ENCODE measurements around the gene RNF13.

Gene RNF13

GRCh38 chr3:149983628-149984027 is 170.6 kb downstream of the RNF13 start:
- no peak for TF ChIP-seq CTCF (IDR thresholded peaks at IDR 0.05; ENCODE audit: low read depth, low read length)
- DNase-seq (ENCODE audit: low read depth in 2 of 2) = no peak

GRCh38 chr3:149989307-149989706 is 176.3 kb downstream of the RNF13 start:
- no peak overlapping the region for H3K4me3 ChIP-seq (replicated peaks in 1 of 2; ENCODE audit: low read depth in 2 of 2, low read length in 2 of 2)
- TF ChIP-seq CTCF (IDR thresholded peaks at IDR 0.05; ENCODE audit: low read depth, low read length) = no peak
- DNase-seq (ENCODE audit: low read depth in 2 of 2) = no peak

More at GRCh38 chr3:149983628-149984027, 170.6 kb downstream of the RNF13 start:
- H3K4me3 ChIP-seq (replicated peaks in 1 of 2; ENCODE audit: low read depth in 2 of 2, low read length in 2 of 2) = no peak overlapping the region

- no peak for TF ChIP-seq CTCF (IDR thresholded peaks at IDR 0.05; ENCODE audit: low read depth, low read length)
- H3K4me3 ChIP-seq (replicated peaks in 1 of 2; ENCODE audit: low read depth in 2 of 2, low read length in 2 of 2) = no peak overlapping the region
- DNase-seq (ENCODE audit: low read depth in 2 of 2) = no peak
These were observed 177.5 kb downstream of the RNF13 start for GRCh38 chr3:149990423-149990948.

GRCh38 chr3:149992416-149993058 is 179.5 kb downstream of the RNF13 start:
- no peak for DNase-seq (ENCODE audit: low read depth in 2 of 2)
- H3K4me3 ChIP-seq (replicated peaks in 1 of 2; ENCODE audit: low read depth in 2 of 2, low read length in 2 of 2) = no peak overlapping the region
- TF ChIP-seq CTCF (IDR thresholded peaks at IDR 0.05; ENCODE audit: low read depth, low read length) = no peak

GRCh38 chr3:149998946-149999345 is 185.9 kb downstream of the RNF13 start:
- no peak overlapping the region for H3K4me3 ChIP-seq (replicated peaks in 1 of 2; ENCODE audit: low read depth in 2 of 2, low read length in 2 of 2)
- DNase-seq (ENCODE audit: low read depth in 2 of 2) = no peak

GRCh38 chr3:149999421-149999820 is 186.4 kb downstream of the RNF13 start:
- no peak for TF ChIP-seq CTCF (IDR thresholded peaks at IDR 0.05; ENCODE audit: low read depth, low read length)
- DNase-seq (ENCODE audit: low read depth in 2 of 2) = no peak
- no peak overlapping the region for H3K4me3 ChIP-seq (replicated peaks in 1 of 2; ENCODE audit: low read depth in 2 of 2, low read length in 2 of 2)

More at GRCh38 chr3:149998946-149999345, 185.9 kb downstream of the RNF13 start:
- no peak for TF ChIP-seq CTCF (IDR thresholded peaks at IDR 0.05; ENCODE audit: low read depth, low read length)
